HEK293 (cell line): Measurements from ENCODE around the gene INKA1.

Experiments used
- ZNF140 ChIP-seq: fragments of 450-650 bp; formaldehyde crosslinking; IDR thresholded peaks from 2 replicates; pipeline ENCODE4 v1.5.1; 2016; ENCODE audit warnings: missing biosample characterization, missing genetic modification characterization
- TF ChIP-seq, protein P1 (sequence below): fragments of 450-650 bp; formaldehyde crosslinking; conservative IDR thresholded peaks from 2 replicates; pipeline ENCODE4 v1.5.1; 2016; ENCODE audit warnings: low read depth, missing biosample characterization, missing genetic modification characterization

DNA sequence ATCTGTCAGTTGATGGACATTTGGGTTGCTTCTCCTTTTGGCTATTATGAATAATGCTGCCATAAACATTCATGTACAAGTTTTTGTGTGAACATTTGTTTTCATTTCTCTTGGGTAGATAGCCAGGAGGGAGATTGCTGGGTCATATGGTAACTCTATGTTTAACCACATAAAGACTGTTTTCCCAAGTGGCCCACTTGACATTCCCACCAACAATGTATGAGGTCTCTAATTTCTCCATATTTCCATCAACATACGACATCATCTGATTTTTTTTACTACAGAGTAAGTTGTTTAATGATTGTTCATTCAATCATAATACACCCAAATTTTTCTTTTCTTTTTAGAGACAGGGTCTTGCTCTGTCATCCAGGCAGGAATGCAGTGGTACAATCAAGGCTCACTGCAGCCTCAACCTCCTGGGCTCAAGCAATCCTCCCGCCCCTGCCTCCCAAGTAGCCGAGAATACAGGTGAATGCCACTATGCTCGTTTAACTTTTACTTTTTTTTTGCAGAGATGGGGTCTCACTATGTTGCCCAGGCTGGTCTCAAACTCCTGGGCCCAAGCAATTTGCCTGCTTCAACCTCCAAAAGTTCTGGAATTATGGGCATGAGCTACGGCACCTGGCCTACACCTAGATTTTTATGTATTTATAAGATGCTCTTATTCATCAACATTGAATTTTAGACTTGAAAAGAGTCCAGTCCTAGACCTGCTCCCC is 23.5 kb upstream of the INKA1 start:
- TF ChIP-seq ZNF140 (tag by site-specific recombination), result no peak
- TF ChIP-seq, protein P1, sequence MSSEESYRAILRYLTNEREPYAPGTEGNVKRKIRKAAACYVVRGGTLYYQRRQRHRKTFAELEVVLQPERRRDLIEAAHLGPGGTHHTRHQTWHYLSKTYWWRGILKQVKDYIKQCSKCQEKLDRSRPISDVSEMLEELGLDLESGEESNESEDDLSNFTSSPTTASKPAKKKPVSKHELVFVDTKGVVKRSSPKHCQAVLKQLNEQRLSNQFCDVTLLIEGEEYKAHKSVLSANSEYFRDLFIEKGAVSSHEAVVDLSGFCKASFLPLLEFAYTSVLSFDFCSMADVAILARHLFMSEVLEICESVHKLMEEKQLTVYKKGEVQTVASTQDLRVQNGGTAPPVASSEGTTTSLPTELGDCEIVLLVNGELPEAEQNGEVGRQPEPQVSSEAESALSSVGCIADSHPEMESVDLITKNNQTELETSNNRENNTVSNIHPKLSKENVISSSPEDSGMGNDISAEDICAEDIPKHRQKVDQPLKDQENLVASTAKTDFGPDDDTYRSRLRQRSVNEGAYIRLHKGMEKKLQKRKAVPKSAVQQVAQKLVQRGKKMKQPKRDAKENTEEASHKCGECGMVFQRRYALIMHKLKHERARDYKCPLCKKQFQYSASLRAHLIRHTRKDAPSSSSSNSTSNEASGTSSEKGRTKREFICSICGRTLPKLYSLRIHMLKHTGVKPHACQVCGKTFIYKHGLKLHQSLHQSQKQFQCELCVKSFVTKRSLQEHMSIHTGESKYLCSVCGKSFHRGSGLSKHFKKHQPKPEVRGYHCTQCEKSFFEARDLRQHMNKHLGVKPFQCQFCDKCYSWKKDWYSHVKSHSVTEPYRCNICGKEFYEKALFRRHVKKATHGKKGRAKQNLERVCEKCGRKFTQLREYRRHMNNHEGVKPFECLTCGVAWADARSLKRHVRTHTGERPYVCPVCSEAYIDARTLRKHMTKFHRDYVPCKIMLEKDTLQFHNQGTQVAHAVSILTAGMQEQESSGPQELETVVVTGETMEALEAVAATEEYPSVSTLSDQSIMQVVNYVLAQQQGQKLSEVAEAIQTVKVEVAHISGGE (tag by site-specific recombination), result no peak
